ENCODE results near the gene ANKRD9. TPM values are rescaled to one million over a fixed set of nuclear protein-coding genes. Genes with fewer than 3 reads are reported as not detected.

The ANKRD9 gene
- total RNA-seq, 1 experiment from 2014 or later, result 29.8 TPM

- Histone ChIP-seq H3K27me3 (ENCODE audit: insufficient read depth, low read length) (no peaks in the 10 kb centered on the region), H3K23ac (ENCODE audit: insufficient read length, low read depth, low read length) (no peak overlapping the region), H4K5ac (ENCODE audit: insufficient read length, low read depth, low read length) (peak overlapping the region; percentile 38), H4K8ac (replicated peaks; ENCODE audit: insufficient read length, low read depth, low read length) (no peak overlapping the region), H3K14ac (ENCODE audit: insufficient read depth, low read length) (no peak overlapping the region), H2BK12ac (ENCODE audit: insufficient read length, low read depth, low read length) (no peak overlapping the region), H3K4me1 (ENCODE audit: insufficient read depth, low read length) (no peaks in the 10 kb centered on the region), H3K4me2 (ENCODE audit: insufficient read depth, insufficient read length, low read length) (no peak overlapping the region), H2BK5ac (ENCODE audit: insufficient read length, low read length) (no peak overlapping the region), H3K18ac (ENCODE audit: insufficient read length, low read depth, low read length) (no peak overlapping the region), H3K56ac (ENCODE audit: insufficient read length, low read depth, low read length) (no peak overlapping the region), H3K9me3 (ENCODE audit: control insufficient read depth, low read depth, low read length) (no peaks in the 10 kb centered on the region), H2BK15ac (ENCODE audit: low read depth, low read length) (no peak overlapping the region), H3K4ac (ENCODE audit: low read depth, low read length) (no peak overlapping the region), H2BK20ac (ENCODE audit: low read depth, low read length, poor library complexity, severe bottlenecking) (no peak overlapping the region), H4K20me1 (ENCODE audit: control insufficient read depth, insufficient read depth, insufficient read length) (no peaks in the 10 kb centered on the region), H2AFZ (ENCODE audit: low read length) (no peak overlapping the region), H2BK120ac (ENCODE audit: low read depth, low read length, poor library complexity, severe bottlenecking) (no peak overlapping the region), H3K9ac (ENCODE audit: extremely low read depth, insufficient read length, low read length) (no peak overlapping the region), H2AK5ac (ENCODE audit: insufficient read length, low read length) (no peak overlapping the region), H3K79me2 (ENCODE audit: insufficient read depth, low read length) (no peaks in the 10 kb centered on the region), H3K23me2 (ENCODE audit: insufficient read length, low read depth, low read length, poor library complexity, severe bottlenecking) (no peaks in the 10 kb centered on the region), H3T11ph (ENCODE audit: low read length) (no peak overlapping the region), H3K79me1 (ENCODE audit: insufficient read depth, low read depth, low read length, poor library complexity, severe bottlenecking) (no peaks in the 10 kb centered on the region), H4K91ac (ENCODE audit: insufficient read length, low read depth, low read length) (no peak overlapping the region), H3K27ac (ENCODE audit: insufficient read length, low read depth, low read length) (no peak overlapping the region)
- DNase-seq, result no peak
- Mint-ChIP-seq H3K9me3 (no peaks in the 10 kb centered on the region), H3K27me3 (ENCODE audit: low read depth) (no peaks in the 10 kb centered on the region), H3K36me3 (ENCODE audit: insufficient read depth in 1 of 3, low read depth in 3 of 3) (peaks cover 0 to 3% (median 0%) of the 10 kb centered on the region in 3 experiments; a peak in 3 of 7 replicates), H3K4me3 (no peak overlapping the region), H3K4me1 (no peaks in the 10 kb centered on the region), H3K27ac (no peak overlapping the region)
- no CpG with 5 or more reads among the region's 8 CpGs for WGBS (ENCODE audit: extremely low coverage, insufficient read length, low lambda C conversion rate)
- no peak for TF ChIP-seq CTCF (conservative IDR thresholded peaks at IDR 0.05)
Observed at GRCh38 chr14:102471921-102472790, 37.4 kb downstream of the ANKRD9 start.

Measured in H9 (cell line).